K562 (cell line): ENCODE results near the gene HEATR9. TPM values are rescaled to one million over a fixed set of nuclear protein-coding genes. Genes with fewer than 3 reads are reported as not detected.
"Not testable (repeated sequence)": the region's sequence is repeated elsewhere in the genome, so short reads cannot be mapped to it uniquely, and the experiment has no call there.

ENCODE experiments used
- ATAC-seq: fragments of 200-7000 bp; cut with Tn5 transposase; 3 replicates; pipeline ENCODE4 v1.9.1; 2020; ENCODE audit warnings: moderate library complexity
- BruUV-seq: library from RNA; stranded (reverse); fragments of 400-500 nt; replicated peaks from 2 replicates; lab custom pipeline; 2021; lab: Mats Ljungman, UMichigan
- CTCF ChIA-PET: fragments of 300-600 bp; formaldehyde crosslinking; extraction: SDS; loops from one replicate; lab custom pipeline; 2021; ENCODE audit warnings: low intra/inter-chr PET ratio; lab: Yijun Ruan, JAX
- POLR2A ChIA-PET: fragments of 300-600, 350-650 bp; sonication (Branson Sonifier 250); formaldehyde crosslinking; extraction: SDS; loops from one replicate; lab custom pipeline; 2021; ENCODE audit warnings: antibody characterized with exemption, inconsistent platforms; lab: Yijun Ruan, JAX
- DNase-seq, 4 experiments: peaks; one replicate each; pipeline versions ENCODE4 v3.0.0 to v3.0.0-alpha.2; 2011 to 2018; ENCODE audit warnings: low spot score in 3 of 4, mixed read lengths in 3 of 4; ENCODE audit errors: extremely low read depth in 1 of 4
- FAIRE-seq: peaks from 2 replicates; lab custom pipeline; 2011; peaks lifted over from hg19 to GRCh38; lab: Jason Lieb, UNC
- H2AFZ ChIP-seq: 2 replicates; pipeline ENCODE4 v1.6.0; 2011; ENCODE audit warnings: low read depth, low read length, control low read depth, inconsistent platforms
- H3K27ac ChIP-seq: fragments of 200-600 bp; 3 replicates; pipeline ENCODE4 v1.8.0; 2011; ENCODE audit warnings: low read depth, mild to moderate bottlenecking, control low read depth, inconsistent platforms, low read length, moderate library complexity, mixed read lengths; ENCODE audit errors: extremely low read depth
- H3K27me3 ChIP-seq, 2 experiments: fragments of 300-600 bp in 1 of 2; 2 replicates in 1 of 2; 3 replicates in 1 of 2; pipeline versions ENCODE4 v1.6.0 to v1.8.0; 2011; ENCODE audit warnings: inconsistent platforms in 2 of 2, low read length in 2 of 2, mild to moderate bottlenecking in 1 of 2, mixed read lengths in 1 of 2, moderate library complexity in 1 of 2; ENCODE audit not compliant: control insufficient read depth in 2 of 2, insufficient read depth in 2 of 2
- H3K36me3 ChIP-seq: fragments of 300-600 bp; 3 replicates; pipeline ENCODE4 v1.8.0; 2011; ENCODE audit warnings: mild to moderate bottlenecking, low read length, inconsistent platforms; ENCODE audit not compliant: control insufficient read depth, insufficient read depth
- H3K4me1 ChIP-seq, 2 experiments: fragments of 200-600 bp in 1 of 2; replicated peaks in 1 of 2; 2 replicates in 1 of 2; 3 replicates in 1 of 2; pipeline versions ENCODE4 v1.5.1 to v1.8.0; 2011; ENCODE audit warnings: inconsistent platforms in 2 of 2, low read length in 2 of 2, mild to moderate bottlenecking in 1 of 2, mixed read lengths in 1 of 2, moderate library complexity in 1 of 2; ENCODE audit not compliant: control insufficient read depth in 2 of 2, insufficient read depth in 2 of 2
- H3K4me2 ChIP-seq: 2 replicates; pipeline ENCODE4 v1.6.1; 2011; ENCODE audit warnings: low read length, control low read depth, inconsistent platforms, mixed read lengths; ENCODE audit not compliant: insufficient read depth
- H3K4me3 ChIP-seq: fragments of 200-600 bp; sonication (generic), shearing (Covaris generic); 2 replicates; pipeline ENCODE4 v1.5.1; 2016; ENCODE audit warnings: control low read depth, inconsistent platforms
- H3K79me2 ChIP-seq: fragments of 200-600 bp; 3 replicates; pipeline ENCODE4 v1.8.0; 2011; ENCODE audit warnings: low read length, inconsistent platforms; ENCODE audit not compliant: control insufficient read depth, insufficient read depth
- H3K9ac ChIP-seq, 2 experiments: 2 replicates each; pipeline versions ENCODE4 v1.6.0 to v1.6.1; 2011; ENCODE audit warnings: low read depth in 2 of 2, low read length in 2 of 2, control low read depth in 1 of 2, inconsistent platforms in 1 of 2, mild to moderate bottlenecking in 1 of 2, mixed read lengths in 1 of 2; ENCODE audit not compliant: insufficient read depth in 1 of 2
- H3K9me1 ChIP-seq: one replicate; pipeline ENCODE4 v1.6.0; 2011; ENCODE audit warnings: inconsistent platforms, mild to moderate bottlenecking, low read length, moderate library complexity; ENCODE audit not compliant: control insufficient read depth, insufficient read depth
- H3K9me3 ChIP-seq: replicated peaks from 2 replicates; pipeline ENCODE4 v1.5.1; 2011; ENCODE audit warnings: low read depth, low read length, inconsistent platforms; ENCODE audit not compliant: control insufficient read depth, insufficient read depth
- H4K20me1 ChIP-seq: replicated peaks from 2 replicates; pipeline ENCODE4 v1.6.1; 2011; ENCODE audit warnings: low read length, inconsistent platforms, mixed read lengths; ENCODE audit not compliant: control insufficient read depth, insufficient read depth
- ATF3 ChIP-seq, 2 experiments: fragments of 450-650 bp in 1 of 2; sonication (generic) in 1 of 2; formaldehyde crosslinking in 1 of 2; IDR thresholded peaks in 1 of 2; conservative IDR thresholded peaks in 1 of 2; 2 replicates each; pipeline versions ENCODE4 v1.6.1 to v1.8.1; 2016 to 2023; ENCODE audit warnings: mild to moderate bottlenecking in 2 of 2, moderate library complexity in 2 of 2, inconsistent platforms in 1 of 2, missing genetic modification reagents in 1 of 2
- CEBPG ChIP-seq, 3 experiments: fragments of 200-800 bp in 1 of 3; sonication (Bioruptor generic) in 1 of 3; sonication (generic) in 1 of 3; formaldehyde crosslinking in 1 of 3; IDR thresholded peaks in 2 of 3; conservative IDR thresholded peaks in 1 of 3; 2 replicates each; pipeline versions ENCODE4 v1.6.1 to v1.8.0; 2016 to 2022; ENCODE audit warnings: missing compliant biosample characterization in 2 of 3, missing genetic modification characterization in 2 of 3, mild to moderate bottlenecking in 1 of 3, missing genetic modification reagents in 1 of 3
- CHD2 ChIP-seq: IDR thresholded peaks from 2 replicates; pipeline ENCODE4 v1.6.1; 2011; ENCODE audit warnings: low read depth, low read length
- ETS1 ChIP-seq: conservative IDR thresholded peaks from 2 replicates; pipeline ENCODE4 v1.6.1; 2011; ENCODE audit warnings: low read depth, mild to moderate bottlenecking, low read length; ENCODE audit not compliant: control insufficient read depth
- FOSL1 ChIP-seq: fragments of 200-800 bp; sonication (Bioruptor generic); conservative IDR thresholded peaks from 2 replicates; pipeline ENCODE4 v1.6.1; 2016; ENCODE audit warnings: missing genetic modification characterization, missing compliant biosample characterization
- FOXM1 ChIP-seq, 2 experiments: fragments of 450-650 bp in 1 of 2; sonication (generic) in 1 of 2; formaldehyde crosslinking in 1 of 2; IDR thresholded peaks; 2 replicates each; pipeline versions ENCODE4 v1.6.1 to v1.9.0; 2017 to 2022; ENCODE audit warnings: low read depth in 2 of 2, mild to moderate bottlenecking in 2 of 2, missing genetic modification reagents in 1 of 2, moderate library complexity in 1 of 2
- WGBS: fragments of 100-300 bp; shearing (Covaris generic); methylation state at CpG from one replicate; pipeline ENCODE4 v1.1.6; 2016; ENCODE audit warnings: low coverage, mixed read lengths; ENCODE audit not compliant: insufficient coverage; ENCODE audit errors: missing lambda C conversion rate; 5-methylcytosine and 5-hydroxymethylcytosine counted together
- in situ Hi-C: fragments of 300-500 bp; cut with MboI; formaldehyde crosslinking; loops from 4 replicates; pipeline ENCODE4 v1.15.0; 2018; ENCODE audit warnings: inconsistent platforms, mixed read lengths
- intact Hi-C: fragments of 100-400 bp; cut with micrococcal nuclease; formaldehyde crosslinking; loops from 2 replicates; pipeline ENCODE4 v1.14.2; 2022
- polyA plus RNA-seq, 8 experiments: library from polyadenylated mRNA; depleted of rRNA in 4 of 8; stranded (reverse) in 5 of 8; unstranded in 3 of 8; fragments of >200 nt; fragmentation: Nextera tagmentation in 2 of 8; fragmentation: Illumina TruSeq in 1 of 8; extraction: Ambion mirVana in 2 of 8; extraction: Trizol in 1 of 8; gene quantifications; 2 replicates each; pipeline versions ENCODE4 v1.2.1 to v1.2.3, GENCODE V29; 2011 to 2014; ENCODE audit warnings: inconsistent platforms in 1 of 8, missing spikeins in 1 of 8
- total RNA-seq, 7 experiments: library from RNA; depleted of rRNA in 6 of 7; stranded (reverse); fragments of >200 nt in 6 of 7; fragmentation: Illumina TruSeq in 2 of 7; extraction: Trizol in 2 of 7; gene quantifications; 2 replicates each; pipeline versions ENCODE4 v1.2.1 to v1.2.3, GENCODE V29; 2011 to 2021; ENCODE audit warnings: low replicate concordance in 1 of 7

The HEATR9 gene
- total and polyA plus RNA-seq, 9 of the 15 experiments (the other 6 are each of a cell fraction or from before 2014, with no cell fraction given): not detected

- WGBS: 87% methylated on average over 3 of the region's 7 CpGs
- H3K27me3 ChIP-seq, BruUV-seq, in situ Hi-C loops, H3K9ac ChIP-seq, H3K9me1 ChIP-seq, H3K4me3 ChIP-seq, H3K9me3 ChIP-seq, H3K79me2 ChIP-seq, intact Hi-C loops, CTCF ChIA-PET, FAIRE-seq, H3K27ac ChIP-seq, H3K36me3 ChIP-seq, DNase-seq, H3K4me2 ChIP-seq, H4K20me1 ChIP-seq, ATAC-seq: not testable (repeated sequence)
- H3K4me1 ChIP-seq: peaks cover 9 to 27% of the 10 kb centered on the region in 2 experiments; a peak in 4 of 5 replicates
- 0 out of 2 replicates have a peak overlapping the region, but pooled peaks have one; percentile 52 for H2AFZ ChIP-seq
- POLR2A ChIA-PET: interaction anchor here (1.0 kb wide), 1 partner anchor 9 kb away, joined by 4 read pairs; no protein-coding TSS in a partner anchor
Measured at GRCh38 chr17:35897772-35898171, 29.1 kb upstream of the HEATR9 start.

GRCh38 chr17:35895636-35896587 lies 27.2 kb upstream of the HEATR9 start:
- no peak overlapping the region for H3K9ac ChIP-seq
- no peaks in the 10 kb centered on the region for H3K36me3 ChIP-seq
- in situ Hi-C loops (no loop called here), intact Hi-C loops (no loop called here)
- POLR2A ChIA-PET: interaction anchor here (0.6 kb wide), 1 partner anchor 1822 kb away, joined by 3 read pairs; no protein-coding TSS in a partner anchor
- H3K9me3 ChIP-seq: no peaks in the 10 kb centered on the region
- 49% methylated on average over 14 of the region's 14 CpGs for WGBS
- FAIRE-seq: no peak
- peaks cover 9 to 28% of the 10 kb centered on the region in 2 experiments; a peak in 4 of 5 replicates for H3K4me1 ChIP-seq
- no peak for DNase-seq
- H3K27me3 ChIP-seq: no peaks in the 10 kb centered on the region
- no peaks in the 10 kb centered on the region for H3K9me1 ChIP-seq
- H3K4me3 ChIP-seq: no peak overlapping the region
- H2AFZ ChIP-seq: peak overlapping the region; percentile 64
- H3K79me2 ChIP-seq: no peaks in the 10 kb centered on the region
- H4K20me1 ChIP-seq: no peaks in the 10 kb centered on the region
- no peak; the same call in 2 of the 3 replicates for ATAC-seq
- CTCF ChIA-PET: no interaction called here
- BruUV-seq: no TSS peak
- no peak overlapping the region for H3K27ac ChIP-seq
- no peak for TF ChIP-seq FOXM1 (IDR thresholded peaks at IDR 0.05; ENCODE audit: low read depth)
- no peak for TF ChIP-seq FOXM1 (CRISPR knock-in tag; IDR thresholded peaks at IDR 0.05; ENCODE audit: low read depth)
- no peak for TF ChIP-seq CHD2
- no peak for TF ChIP-seq ETS1
- no peak for TF ChIP-seq CEBPG (CRISPR knock-in tag; IDR thresholded peaks at IDR 0.05)
- TF ChIP-seq CEBPG (tag; conservative IDR thresholded peaks at IDR 0.05 in 1 of 2, IDR thresholded peaks at IDR 0.05 in 1 of 2): peak in 1 of 2 experiments; percentile 36; a peak in 1 of 4 replicates
- TF ChIP-seq FOSL1 (tag): peak; percentile 35
- TF ChIP-seq ATF3 (IDR thresholded peaks at IDR 0.05): no peak
- TF ChIP-seq ATF3 (CRISPR knock-in tag; conservative IDR thresholded peaks at IDR 0.05): no peak
- H3K4me2 ChIP-seq: no peak overlapping the region
